ENCODE data around the gene ASIC3.
"Not testable (repeated sequence)": the region's sequence is repeated elsewhere in the genome, so short reads cannot be mapped to it uniquely, and the experiment has no call there.

Gene ASIC3

DNA sequence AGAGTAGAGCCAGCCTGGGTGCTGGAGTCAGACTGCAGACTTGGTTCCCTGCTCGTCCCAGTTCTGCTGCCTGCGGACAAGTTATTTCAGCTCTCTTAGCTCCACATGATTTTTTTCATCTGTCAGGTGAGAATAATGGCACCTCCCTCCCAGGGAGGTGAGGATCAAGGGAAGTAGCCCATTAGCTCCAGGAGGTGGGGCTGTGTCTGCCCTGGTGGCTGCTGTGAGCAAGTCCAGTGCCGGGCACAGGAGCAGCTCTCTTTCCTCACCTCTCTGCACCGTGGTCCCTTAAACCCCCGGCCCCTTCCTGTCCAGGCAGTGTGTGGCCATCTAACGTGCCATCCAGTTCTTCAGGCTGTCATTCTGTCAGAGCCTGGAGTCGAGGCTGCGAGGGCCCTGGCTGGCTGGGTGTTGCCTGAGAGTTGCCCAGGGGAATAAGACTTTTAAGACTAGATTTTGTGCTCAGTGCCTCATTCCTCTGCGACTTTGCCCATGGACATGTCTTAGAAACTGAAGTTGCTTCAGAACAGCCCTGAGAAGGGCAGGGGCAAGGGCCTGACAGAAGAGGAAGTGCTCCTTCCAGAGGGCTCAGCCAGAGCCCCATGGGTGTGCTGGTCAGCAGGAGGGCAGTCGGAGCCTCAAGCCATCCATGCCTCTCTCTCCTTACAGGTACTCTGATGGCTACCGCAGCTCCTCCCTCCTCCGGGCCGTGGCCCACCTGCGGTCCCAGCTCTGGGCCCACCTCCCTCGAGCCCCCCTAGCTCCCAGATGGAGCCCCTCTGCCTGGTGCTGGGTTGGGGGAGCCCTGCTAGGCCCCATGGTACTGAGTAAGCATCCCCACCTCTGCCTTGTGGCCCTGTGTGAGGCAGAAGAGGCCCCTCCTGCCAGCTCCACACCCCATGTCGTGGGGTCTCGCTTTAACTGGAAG is 15.1 kb upstream of the ASIC3 start:
- DNase-seq (ENCODE audit: low read depth in 2 of 2): no peak

DNA sequence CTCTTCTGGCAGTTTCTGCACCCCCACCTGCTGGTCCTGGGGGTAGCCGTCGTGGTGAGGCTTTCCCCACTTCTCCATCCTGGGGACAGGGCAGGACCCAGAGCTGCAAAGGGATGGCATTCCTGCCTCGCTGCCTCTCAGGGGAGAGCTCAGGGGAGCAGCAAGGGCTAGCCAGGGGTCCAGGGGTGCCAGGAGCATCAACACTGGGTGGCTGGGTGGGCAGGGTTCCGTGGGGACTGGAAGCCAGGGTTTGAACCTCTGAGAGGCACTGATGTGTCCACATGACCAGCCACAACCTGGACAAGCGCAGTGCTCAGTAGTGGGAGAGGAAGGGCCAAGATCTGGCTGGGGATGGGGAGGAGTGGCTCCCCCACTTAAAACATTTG is 14.5 kb upstream of the ASIC3 start:
- DNase-seq (ENCODE audit: low read depth in 2 of 2): no peak

DNA sequence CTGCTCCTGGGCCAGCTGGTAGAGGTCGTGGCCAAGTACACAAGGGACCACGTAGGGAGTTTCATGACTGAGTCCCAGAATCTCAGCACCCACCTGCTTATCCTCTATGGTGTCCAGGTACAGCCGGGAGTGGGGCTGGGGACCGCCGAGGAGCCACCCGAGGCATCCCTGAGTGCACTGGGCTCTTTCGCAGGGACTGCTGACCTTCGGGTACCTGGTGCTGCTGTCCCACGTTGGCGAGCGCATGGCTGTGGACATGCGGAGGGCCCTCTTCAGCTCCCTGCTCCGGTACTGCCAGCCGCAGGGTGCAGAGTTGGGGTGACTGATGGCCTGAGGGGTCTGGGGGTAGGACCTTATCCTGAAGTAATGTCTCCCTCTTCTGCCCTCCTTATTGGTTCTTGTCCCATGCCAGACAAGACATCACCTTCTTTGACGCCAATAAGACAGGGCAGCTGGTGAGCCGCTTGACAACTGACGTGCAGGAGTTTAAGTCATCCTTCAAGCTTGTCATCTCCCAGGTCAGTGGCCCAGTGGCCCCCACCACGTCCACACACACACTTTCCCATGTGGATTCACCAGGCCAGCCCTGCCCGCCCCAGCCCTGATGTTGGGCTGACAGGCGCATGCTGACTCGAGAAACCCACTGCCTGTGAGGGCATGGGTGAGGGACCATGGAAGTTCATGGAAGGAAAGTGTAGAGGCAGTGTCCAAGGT is 13.9 kb upstream of the ASIC3 start:
- DNase-seq (ENCODE audit: low read depth in 2 of 2): no peak

DNA sequence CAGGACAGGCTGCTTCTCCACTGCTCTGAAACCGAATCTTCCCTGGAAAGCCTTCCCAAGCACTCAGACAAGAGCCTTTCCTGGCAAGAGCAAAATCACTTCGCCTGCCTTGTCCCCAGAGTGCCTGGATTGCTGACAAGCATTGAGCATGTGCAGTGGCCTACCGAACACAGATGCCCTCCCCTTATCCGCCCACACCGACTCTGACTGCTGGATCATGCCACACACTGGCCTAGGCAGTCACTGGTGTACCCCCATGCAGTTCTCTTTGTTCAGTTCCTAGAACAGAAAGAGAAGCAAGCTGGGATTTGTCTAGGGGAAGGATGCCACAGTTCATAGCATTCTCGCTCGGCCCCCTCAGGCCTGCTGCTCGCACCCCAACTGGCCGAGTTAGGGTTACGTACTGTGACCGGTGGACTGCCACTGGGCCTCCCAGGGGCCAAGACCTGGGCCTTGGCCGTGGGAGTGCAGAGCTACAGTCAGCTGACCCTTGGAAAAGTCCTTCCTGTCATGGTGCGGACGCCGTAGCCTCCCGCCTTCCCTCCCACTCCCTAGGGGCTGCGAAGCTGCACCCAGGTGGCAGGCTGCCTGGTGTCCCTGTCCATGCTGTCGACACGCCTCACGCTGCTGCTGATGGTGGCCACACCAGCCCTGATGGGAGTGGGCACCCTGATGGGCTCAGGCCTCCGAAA is 13.2 kb upstream of the ASIC3 start:
- no peak for DNase-seq (ENCODE audit: low read depth in 2 of 2)

DNA sequence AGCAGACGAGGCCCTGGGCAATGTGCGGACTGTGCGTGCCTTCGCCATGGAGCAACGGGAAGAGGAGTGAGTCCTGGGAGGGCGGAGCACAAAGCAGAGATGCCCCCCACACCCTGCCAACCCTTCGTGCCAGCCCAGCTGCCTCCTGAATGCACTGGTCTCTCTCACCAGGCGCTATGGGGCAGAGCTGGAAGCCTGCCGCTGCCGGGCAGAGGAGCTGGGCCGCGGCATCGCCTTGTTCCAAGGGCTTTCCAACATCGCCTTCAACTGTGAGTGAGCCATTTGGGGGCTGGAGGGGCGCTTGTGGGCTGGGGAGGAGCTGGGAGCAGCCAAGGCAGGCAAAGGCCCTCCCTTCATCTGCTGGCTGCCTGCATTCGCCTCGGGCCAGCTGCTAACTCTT is 12.4 kb upstream of the ASIC3 start:
- DNase-seq (ENCODE audit: low read depth in 2 of 2): no peak

DNA sequence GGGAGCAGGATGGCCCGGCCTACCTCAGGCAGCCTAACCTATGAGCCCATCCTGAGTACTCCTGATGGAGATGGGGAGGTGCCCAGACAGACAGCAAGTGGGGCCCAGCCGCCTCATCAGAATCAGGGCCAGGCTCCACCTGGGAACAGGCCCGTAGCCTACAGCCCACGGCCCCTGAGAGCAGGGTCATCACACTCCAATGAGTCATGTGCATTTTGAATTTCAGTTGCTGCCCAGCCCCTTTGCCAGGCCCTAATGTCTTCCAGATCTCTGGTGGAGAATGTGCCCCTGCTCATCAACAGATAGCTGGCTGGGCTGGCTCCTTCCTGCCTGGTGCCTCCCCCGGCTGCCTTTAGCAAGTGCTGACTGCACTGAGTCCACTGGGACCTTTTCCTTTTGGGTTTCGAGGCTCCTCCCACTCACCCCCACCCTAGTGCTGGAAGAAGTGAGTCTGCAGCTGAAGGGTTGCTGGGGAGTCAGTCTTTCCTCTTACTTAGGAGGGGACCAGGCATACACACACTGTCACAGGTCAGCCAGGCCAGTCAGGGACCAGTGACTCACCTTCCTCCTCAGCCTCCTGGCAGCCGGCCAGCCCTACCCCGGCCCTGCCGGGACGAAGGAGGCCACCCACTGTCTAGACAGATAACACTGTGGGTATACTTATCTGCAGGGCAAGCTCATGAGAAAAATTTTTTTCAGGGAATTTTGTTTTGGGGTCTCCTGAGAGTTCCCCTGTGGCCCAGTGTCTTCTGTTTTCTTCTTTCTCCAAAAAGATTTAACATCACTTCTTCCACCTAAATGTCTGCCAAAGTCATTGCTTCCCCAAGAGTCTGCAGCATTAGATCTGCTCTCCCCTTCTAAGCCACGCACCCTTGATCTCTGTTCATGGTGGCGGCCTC is 9.1 kb upstream of the ASIC3 start:
- peak in 1 of 2 donors; percentile 74 for DNase-seq (ENCODE audit: low read depth in 2 of 2)

DNA sequence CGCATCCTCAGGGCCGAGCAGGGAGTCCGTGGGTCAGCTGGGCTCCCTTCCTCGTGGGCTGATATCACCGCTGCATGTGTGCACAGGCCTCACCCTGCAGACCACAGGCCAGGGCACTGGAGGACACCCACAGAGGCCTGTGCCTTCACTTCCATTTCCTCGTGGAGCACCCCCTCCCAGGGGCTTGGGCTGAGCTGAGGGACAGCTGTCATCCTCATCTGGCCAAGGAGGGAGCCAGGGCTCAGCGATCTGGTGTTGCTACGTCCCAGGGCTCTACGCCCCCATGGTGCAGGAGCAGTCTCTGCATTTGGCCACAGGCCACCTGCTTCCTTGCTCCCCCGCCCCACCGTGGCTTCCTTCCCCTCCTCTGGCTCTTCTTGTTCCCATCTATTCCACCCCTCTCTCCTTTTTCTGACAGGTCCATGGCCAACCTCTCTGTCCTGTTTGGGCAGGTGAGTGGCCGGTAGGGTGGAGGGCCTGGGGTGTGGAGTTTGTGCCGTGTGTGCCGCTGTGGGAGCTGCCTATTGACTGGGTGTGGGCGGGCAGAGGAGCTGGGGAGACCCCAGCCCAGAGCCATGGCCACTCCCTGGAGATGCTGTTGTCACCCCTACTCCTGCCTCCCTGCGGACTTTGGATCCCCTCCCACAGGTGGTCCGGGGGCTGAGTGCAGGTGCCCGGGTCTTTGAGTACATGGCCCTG is 8.3 kb upstream of the ASIC3 start:
- no peak for DNase-seq (ENCODE audit: low read depth in 2 of 2)

DNA sequence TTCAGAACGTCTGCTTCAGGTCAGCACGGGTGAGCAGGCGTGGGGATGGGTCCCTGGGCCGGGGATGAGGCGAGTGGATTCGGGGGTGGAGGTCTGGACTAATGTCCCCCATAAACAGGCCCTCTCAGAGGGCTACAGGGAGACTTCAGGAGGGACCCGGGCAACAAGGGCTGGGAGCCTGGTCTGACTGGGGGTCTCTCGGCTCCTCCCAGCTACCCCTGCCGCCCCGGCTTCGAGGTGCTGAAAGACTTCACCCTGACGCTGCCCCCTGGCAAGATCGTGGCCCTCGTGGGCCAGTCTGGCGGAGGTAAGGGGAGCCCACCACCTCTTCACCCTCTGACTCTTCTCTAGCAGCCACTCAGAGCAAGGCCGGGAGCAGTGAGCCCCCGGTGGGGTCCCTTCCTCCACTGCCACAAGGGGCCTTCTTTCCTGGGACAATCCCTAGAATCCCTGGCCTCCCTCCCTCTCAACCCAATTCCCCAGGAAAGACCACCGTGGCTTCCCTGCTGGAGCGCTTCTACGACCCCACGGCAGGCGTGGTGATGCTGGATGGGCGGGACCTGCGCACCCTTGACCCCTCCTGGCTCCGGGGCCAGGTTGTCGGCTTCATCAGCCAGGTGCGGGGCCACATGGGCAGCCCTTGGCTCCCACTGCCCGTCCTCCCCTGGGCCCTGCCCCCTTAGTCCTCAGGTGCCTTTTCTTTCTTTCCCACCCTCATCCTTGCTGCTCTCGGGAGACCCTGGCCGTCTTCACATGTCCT is 7.5 kb upstream of the ASIC3 start:
- no peak for DNase-seq (ENCODE audit: low read depth in 2 of 2)

DNA sequence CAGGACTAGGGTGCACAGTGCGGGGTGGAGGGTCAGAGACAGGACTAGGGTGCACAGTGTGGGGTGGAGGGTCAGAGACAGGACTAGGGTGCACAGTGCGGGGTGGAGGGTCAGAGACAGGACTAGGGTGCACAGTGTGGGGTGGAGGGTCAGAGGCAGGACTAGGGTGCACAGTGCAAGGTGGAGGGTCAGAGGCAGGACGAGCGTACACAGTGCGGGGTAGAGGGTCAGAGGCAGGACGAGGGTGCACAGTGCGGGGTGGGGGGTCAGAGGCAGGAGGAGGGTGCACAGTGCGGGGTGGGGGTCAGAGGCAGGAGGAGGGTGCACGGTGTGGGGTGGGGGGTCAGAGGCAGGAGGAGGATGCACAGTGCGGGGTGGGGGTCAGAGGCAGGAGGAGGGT is 4.9 kb upstream of the ASIC3 start:
- DNase-seq (ENCODE audit: low read depth in 2 of 2): not testable (repeated sequence)

DNA sequence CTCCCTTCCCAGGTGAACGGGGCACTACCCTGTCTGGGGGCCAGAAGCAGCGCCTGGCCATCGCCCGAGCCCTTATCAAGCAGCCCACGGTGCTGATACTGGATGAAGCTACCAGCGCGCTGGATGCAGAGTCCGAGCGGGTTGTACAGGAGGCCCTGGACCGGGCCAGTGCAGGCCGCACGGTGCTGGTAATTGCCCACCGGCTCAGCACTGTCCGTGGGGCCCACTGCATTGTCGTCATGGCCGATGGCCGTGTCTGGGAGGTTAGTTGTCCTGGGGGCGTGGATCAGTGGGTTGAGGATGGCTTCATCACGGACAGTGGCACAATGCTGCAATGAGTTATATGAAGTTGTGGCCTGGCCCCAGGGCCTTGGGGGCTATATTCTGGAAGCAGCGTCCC is 4.4 kb upstream of the ASIC3 start:
- DNase-seq (ENCODE audit: low read depth in 2 of 2): no peak

DNA sequence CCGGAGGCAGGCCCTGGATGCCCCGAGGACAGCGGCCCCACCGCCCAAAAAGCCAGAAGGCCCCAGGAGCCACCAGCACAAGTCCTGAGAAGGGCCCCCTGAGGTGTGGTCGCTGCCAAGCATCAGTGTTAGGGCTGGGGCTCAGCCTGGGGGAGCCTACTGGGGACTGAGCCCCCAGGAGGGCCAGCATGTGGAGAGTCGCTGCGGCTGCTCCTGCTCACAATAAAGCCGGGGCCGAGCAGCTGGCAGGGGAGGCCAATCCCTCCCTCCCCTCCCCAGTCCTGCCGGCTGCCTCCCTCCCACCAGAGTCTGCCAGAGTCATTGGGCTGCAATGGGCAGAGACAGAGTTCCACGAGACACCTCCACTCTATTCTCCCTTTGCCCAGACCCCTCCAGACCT is 3.1 kb upstream of the ASIC3 start:
- DNase-seq (ENCODE audit: low read depth in 2 of 2): no peak

DNA sequence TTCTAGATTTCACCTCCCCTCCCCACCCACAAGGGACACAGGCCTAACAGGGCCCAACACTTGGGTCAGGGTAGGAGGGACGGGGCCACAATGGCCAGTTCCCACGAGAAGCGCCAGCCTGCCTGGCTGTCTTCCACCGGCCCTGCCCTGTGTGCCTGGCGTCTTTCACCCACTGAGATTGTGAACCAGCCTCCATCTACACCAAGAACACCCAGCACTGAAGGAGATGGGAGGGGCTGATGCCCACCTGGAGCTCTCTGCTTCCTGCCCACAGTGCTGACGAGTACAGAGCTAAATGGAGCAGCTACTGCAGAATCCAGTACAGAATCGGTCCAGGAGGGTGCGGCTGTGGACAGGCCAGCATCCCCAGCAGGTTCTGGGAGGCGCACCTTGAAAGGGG is 2.4 kb upstream of the ASIC3 start:
- no peak for DNase-seq (ENCODE audit: low read depth in 2 of 2)

DNA sequence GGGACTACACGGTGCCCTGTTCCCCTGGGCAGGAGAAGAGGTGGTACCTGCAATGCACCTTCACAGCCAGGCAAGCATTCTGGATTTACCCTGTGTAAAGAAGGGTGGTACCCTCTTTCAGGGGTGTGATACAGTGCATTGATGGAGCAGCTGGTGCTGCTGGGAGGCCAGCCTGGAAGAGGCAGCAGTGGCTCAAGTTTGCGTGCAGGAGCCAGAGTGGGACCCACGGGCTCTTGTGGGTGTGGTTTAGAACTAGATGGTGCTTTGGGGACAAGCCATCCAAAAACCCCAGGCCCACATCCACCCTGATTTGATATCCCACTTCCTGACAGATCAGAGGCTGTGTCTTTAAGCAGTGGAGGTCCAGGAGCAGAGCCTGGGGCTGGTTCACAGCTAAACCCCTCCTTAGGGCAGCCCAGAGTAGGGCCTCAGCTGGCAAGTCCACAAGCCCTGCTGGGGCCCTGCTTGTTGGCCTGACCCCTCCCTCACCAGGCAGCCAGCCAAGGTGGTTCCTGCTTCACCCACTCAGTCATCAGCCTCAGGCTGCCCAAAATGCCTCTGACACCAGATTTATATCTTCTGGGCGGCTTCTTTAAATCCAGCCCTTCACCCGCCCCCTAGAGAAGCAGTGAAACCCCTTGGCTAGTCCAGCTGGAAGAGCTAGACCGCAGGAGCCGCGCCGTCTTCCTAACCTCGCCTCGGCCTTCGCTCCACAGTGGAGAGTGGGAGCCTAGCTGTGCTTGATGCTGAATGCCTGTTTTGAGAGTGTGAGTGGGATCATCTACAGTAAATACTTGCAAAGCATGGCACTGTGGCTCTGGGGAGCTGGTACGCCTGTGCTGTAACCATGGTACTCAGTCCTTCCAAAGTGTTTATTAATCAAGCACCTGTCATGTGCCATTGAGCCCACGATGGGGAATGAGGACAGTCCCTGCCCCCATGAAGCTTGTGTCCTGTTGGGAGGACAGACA is 1.4 kb upstream of the ASIC3 start:
- DNase-seq (ENCODE audit: low read depth in 2 of 2): no peak

DNA sequence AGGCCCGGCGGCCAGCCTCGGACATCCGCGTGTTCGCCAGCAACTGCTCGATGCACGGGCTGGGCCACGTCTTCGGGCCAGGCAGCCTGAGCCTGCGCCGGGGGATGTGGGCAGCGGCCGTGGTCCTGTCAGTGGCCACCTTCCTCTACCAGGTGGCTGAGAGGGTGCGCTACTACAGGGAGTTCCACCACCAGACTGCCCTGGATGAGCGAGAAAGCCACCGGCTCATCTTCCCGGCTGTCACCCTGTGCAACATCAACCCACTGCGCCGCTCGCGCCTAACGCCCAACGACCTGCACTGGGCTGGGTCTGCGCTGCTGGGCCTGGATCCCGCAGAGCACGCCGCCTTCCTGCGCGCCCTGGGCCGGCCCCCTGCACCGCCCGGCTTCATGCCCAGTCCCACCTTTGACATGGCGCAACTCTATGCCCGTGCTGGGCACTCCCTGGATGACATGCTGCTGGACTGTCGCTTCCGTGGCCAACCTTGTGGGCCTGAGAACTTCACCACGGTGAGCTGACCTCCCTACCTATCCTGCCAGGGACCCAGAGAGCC is 656 bp downstream of the ASIC3 start:
- DNase-seq (ENCODE audit: low read depth in 2 of 2): no peak

DNA sequence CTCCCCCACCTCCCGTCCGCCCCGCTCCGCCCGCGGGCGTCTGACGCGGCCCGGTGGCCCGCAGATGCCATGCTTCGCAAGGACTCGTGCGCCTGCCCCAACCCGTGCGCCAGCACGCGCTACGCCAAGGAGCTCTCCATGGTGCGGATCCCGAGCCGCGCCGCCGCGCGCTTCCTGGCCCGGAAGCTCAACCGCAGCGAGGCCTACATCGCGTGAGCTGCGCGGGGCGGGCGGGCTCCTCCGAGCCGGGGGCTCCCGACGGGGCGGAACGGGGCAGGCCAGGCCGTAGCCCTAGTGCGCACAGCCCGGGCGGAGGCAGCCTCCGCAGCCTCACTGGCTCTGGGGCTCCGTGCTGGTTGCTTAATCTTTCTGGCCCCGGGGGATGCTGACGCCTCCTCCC is 2.8 kb downstream of the ASIC3 start:
- no peak for DNase-seq (ENCODE audit: low read depth in 2 of 2)

DNA sequence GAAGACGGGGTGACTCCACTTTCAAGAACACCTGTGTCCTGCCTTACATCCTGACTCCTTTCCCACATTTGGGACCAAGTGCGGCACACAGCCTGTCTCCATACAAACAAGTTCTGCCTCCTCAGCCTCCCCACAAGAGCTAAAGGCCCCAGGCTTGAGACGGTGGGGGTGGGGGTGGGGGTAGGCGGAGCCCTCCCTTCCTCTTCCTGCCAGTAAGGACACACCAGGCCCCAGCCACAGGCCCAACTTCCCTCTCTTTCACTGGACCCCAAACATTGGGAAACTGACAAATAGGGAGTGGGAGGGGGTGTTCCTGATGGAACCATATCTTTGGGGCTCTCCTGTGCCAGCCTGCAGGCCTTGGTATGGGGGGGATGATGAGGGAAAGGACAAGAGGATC is 4.8 kb downstream of the ASIC3 start:
- DNase-seq (ENCODE audit: low read depth in 2 of 2): no peak

DNA sequence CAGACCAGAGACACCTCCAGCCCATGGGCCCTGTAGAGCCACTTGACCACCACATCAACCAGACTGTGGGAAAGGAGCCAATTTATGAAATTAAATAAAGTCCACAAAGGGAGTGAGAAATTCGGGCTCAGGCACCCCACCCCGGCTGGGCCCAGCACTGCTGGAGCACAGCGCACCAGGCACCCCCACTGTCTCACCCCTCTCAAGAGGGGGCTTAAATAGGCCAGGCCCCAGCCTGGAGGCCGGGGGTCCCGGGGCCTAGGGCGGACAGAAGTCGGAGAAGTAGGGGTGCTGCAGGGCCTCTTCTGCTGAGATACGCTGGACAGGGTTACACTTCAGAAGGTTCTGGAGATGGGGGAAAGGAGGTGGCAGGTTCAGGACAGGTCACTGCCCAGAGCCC is 5.4 kb downstream of the ASIC3 start:
- no peak for DNase-seq (ENCODE audit: low read depth in 2 of 2)

DNA sequence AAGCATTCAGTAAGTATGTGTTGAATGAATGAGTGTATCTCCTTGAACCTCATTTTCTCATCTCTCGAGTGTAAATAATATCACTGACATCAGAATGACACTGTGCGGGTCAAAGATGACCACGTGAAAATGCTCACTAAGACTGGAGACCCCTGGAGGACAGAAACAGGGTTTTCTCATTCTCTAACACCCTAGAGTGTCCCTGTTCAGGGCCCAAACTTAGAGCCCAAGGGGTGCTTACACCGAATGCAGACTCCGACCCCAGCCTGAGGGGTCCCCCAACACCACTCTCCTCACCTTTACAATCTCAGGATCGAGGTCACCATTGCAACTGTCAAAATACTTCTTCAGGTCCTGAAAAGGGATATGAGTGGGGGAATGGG is 7.9 kb downstream of the ASIC3 start:
- no peak for DNase-seq (ENCODE audit: low read depth in 2 of 2)

All from activated CD4-positive, alpha-beta T cell treated with anti-CD3 and anti-CD28 coated beads for 24 hours (primary cell).